Panc1 (cell line): ENCODE measurements around the gene ORM2.

ENCODE experiments used
- POLR2AphosphoS5 ChIP-seq: IDR thresholded peaks from 2 replicates; pipeline ENCODE4 v1.6.1; 2012; ENCODE audit warnings: mild to moderate bottlenecking, low read depth, low read length, moderate library complexity
- SIN3A ChIP-seq: IDR thresholded peaks from 2 replicates; pipeline ENCODE4 v1.6.1; 2012; ENCODE audit warnings: low read depth, mild to moderate bottlenecking, low read length, moderate library complexity, borderline replicate concordance; ENCODE audit not compliant: insufficient read depth
- TCF7L2 ChIP-seq: IDR thresholded peaks from 2 replicates; pipeline ENCODE4 v1.6.1; 2011; ENCODE audit warnings: mild to moderate bottlenecking, low read depth, low read length, inconsistent platforms
- TF ChIP-seq, protein P1 (sequence below): fragments of 450-650 bp; IDR thresholded peaks from 2 replicates; pipeline ENCODE4 v1.5.1; 2017; ENCODE audit warnings: mild to moderate bottlenecking
- TF ChIP-seq, protein P2 (sequence below), 2 experiments: IDR thresholded peaks; 2 replicates each; pipeline ENCODE4 v1.6.1; 2011 to 2012; ENCODE audit warnings: low read depth in 2 of 2, control low read depth in 1 of 2, low read length in 1 of 2, mild to moderate bottlenecking in 1 of 2, moderate library complexity in 1 of 2; ENCODE audit not compliant: insufficient read depth in 1 of 2

DNA sequence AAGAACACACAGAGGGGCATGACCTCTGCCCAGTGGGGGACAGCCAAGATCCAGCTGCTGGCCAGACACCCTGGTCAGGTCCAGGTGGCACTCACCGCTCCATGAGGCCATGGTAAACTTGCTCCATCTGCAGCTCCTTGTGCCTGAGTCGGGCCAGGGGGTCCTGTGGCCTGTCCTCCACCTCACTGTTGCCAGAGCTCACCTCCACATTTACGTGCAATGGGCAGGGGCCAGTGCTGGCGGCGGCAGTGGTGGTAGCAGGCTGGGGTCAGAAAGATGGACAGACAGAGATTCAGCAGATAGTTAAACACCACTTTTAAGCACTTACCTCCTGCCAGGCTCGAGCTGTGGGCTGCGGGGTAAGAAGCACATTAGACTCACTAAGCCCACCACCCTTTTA, 30.1 kb downstream of the ORM2 start:
- TF ChIP-seq, protein P1, sequence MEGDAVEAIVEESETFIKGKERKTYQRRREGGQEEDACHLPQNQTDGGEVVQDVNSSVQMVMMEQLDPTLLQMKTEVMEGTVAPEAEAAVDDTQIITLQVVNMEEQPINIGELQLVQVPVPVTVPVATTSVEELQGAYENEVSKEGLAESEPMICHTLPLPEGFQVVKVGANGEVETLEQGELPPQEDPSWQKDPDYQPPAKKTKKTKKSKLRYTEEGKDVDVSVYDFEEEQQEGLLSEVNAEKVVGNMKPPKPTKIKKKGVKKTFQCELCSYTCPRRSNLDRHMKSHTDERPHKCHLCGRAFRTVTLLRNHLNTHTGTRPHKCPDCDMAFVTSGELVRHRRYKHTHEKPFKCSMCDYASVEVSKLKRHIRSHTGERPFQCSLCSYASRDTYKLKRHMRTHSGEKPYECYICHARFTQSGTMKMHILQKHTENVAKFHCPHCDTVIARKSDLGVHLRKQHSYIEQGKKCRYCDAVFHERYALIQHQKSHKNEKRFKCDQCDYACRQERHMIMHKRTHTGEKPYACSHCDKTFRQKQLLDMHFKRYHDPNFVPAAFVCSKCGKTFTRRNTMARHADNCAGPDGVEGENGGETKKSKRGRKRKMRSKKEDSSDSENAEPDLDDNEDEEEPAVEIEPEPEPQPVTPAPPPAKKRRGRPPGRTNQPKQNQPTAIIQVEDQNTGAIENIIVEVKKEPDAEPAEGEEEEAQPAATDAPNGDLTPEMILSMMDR: no peak
- TF ChIP-seq TCF7L2 (no peak), POLR2AphosphoS5 (no peak), SIN3A (no peak)
- TF ChIP-seq, protein P2, sequence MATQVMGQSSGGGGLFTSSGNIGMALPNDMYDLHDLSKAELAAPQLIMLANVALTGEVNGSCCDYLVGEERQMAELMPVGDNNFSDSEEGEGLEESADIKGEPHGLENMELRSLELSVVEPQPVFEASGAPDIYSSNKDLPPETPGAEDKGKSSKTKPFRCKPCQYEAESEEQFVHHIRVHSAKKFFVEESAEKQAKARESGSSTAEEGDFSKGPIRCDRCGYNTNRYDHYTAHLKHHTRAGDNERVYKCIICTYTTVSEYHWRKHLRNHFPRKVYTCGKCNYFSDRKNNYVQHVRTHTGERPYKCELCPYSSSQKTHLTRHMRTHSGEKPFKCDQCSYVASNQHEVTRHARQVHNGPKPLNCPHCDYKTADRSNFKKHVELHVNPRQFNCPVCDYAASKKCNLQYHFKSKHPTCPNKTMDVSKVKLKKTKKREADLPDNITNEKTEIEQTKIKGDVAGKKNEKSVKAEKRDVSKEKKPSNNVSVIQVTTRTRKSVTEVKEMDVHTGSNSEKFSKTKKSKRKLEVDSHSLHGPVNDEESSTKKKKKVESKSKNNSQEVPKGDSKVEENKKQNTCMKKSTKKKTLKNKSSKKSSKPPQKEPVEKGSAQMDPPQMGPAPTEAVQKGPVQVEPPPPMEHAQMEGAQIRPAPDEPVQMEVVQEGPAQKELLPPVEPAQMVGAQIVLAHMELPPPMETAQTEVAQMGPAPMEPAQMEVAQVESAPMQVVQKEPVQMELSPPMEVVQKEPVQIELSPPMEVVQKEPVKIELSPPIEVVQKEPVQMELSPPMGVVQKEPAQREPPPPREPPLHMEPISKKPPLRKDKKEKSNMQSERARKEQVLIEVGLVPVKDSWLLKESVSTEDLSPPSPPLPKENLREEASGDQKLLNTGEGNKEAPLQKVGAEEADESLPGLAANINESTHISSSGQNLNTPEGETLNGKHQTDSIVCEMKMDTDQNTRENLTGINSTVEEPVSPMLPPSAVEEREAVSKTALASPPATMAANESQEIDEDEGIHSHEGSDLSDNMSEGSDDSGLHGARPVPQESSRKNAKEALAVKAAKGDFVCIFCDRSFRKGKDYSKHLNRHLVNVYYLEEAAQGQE (IDR thresholded peaks at IDR 0.05; ENCODE audit: insufficient read depth in 1 of 2, low read depth in 2 of 2, low read length in 1 of 2): no peak
